LNCaP clone FGC (cell line): ENCODE measurements around the gene PKN1.

Experiments
- DNase-seq: peaks from one replicate; pipeline ENCODE4 v3.0.0-alpha.2; 2011; ENCODE audit warnings: low read depth
- H3K4me3 ChIP-seq: 2 replicates; pipeline ENCODE4 v1.5.1; 2011; ENCODE audit warnings: mild to moderate bottlenecking, low read depth, low read length, control low read depth
- TF ChIP-seq, protein P1 (sequence below): IDR thresholded peaks from 2 replicates; pipeline ENCODE4 v1.5.1; 2012; ENCODE audit warnings: mild to moderate bottlenecking; ENCODE audit not compliant: control insufficient read depth, insufficient read depth; ENCODE audit errors: extremely low read depth

The PKN1 gene

DNA sequence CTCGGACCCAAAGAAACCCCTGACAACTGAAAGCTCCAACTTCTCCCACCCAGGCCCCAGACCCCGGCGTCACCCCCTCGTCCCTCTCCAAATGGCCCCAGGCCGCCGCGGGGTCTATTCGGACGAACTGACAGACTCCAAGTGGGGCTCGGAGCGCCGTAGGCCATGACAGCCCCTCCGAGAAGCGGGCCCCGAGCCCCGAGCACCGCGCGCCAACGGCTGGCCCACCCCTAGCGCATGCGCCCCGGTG, 14.3 kb upstream of the PKN1 start:
- DNase-seq: no peak
- peak overlapping the region; percentile 74 for H3K4me3 ChIP-seq
- TF ChIP-seq, protein P1, sequence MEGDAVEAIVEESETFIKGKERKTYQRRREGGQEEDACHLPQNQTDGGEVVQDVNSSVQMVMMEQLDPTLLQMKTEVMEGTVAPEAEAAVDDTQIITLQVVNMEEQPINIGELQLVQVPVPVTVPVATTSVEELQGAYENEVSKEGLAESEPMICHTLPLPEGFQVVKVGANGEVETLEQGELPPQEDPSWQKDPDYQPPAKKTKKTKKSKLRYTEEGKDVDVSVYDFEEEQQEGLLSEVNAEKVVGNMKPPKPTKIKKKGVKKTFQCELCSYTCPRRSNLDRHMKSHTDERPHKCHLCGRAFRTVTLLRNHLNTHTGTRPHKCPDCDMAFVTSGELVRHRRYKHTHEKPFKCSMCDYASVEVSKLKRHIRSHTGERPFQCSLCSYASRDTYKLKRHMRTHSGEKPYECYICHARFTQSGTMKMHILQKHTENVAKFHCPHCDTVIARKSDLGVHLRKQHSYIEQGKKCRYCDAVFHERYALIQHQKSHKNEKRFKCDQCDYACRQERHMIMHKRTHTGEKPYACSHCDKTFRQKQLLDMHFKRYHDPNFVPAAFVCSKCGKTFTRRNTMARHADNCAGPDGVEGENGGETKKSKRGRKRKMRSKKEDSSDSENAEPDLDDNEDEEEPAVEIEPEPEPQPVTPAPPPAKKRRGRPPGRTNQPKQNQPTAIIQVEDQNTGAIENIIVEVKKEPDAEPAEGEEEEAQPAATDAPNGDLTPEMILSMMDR: no peak

DNA sequence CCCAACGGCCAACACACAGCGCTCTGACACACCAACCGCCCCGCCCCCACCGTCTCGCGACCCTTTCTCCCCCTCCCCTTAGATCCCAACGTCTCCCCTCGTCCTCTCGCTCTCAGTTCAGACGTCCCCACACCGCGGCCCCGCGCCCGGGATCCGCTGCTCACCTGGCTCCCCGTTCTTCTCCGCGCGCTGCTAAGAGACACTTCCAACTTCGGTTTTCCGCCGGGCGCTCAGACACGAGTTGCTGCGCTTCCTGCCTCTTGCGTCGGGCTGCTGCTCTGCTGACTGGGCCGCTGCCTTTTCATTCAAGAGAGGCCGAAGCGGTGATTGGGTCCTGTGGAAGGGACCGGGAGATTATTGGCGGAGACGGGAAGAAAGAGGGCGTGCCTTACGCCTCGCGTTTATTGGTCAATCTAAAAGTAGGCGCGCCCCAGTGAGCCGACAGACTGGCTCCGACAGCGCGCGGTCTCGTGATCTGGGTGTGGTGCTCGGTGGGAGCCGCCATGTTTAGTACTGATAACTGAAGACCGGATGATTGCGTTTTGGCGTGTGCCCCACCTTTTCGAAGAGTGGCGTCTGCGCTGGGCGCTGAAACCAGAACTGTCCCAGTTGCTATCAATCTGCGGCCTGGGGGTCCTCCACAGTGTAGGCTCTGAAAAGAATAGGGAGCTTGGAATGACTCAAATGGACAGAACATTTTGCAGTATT, 13.8 kb upstream of the PKN1 start, which contains the start of gene DDX39A:
DDX39A (minus strand) TSS at position 236 of the 708 bp plus-strand sequence. CDS start 6,121 bp downstream, outside the sequence.
- TF ChIP-seq, protein P1: no peak
- peak; percentile 99 for DNase-seq
- H3K4me3 ChIP-seq: peak within 1 kb of the TSS; percentile 74

- no peak for DNase-seq
- no peak overlapping the region for H3K4me3 ChIP-seq
- TF ChIP-seq, protein P1: no peak
Measured at GRCh38 chr19:14425696-14426138, 7.4 kb upstream of the PKN1 start.

- H3K4me3 ChIP-seq: no peak overlapping the region
- TF ChIP-seq, protein P1: no peak
- no peak for DNase-seq
Measured at GRCh38 chr19:14427461-14427860, 5.6 kb upstream of the PKN1 start.

- TF ChIP-seq, protein P1: no peak
- DNase-seq: no peak
- no peak overlapping the region for H3K4me3 ChIP-seq
Measured at GRCh38 chr19:14428882-14429416, 4.2 kb upstream of the PKN1 start.

- no peak overlapping the region for H3K4me3 ChIP-seq
- TF ChIP-seq, protein P1: no peak
- DNase-seq: no peak
Measured at GRCh38 chr19:14430712-14431111, 2.4 kb upstream of the PKN1 start.
